K562 (cell line): Measurements from ENCODE around the gene CHMP1A. TPM values are rescaled to one million over a fixed set of nuclear protein-coding genes. Genes with fewer than 3 reads are reported as not detected.

Experiments used
- ADNP ChIP-seq: fragments of 200-800 bp; sonication (Bioruptor generic); IDR thresholded peaks from 2 replicates; pipeline ENCODE4 v1.6.1; 2016; ENCODE audit warnings: missing genetic modification characterization, missing compliant biosample characterization
- BCLAF1 ChIP-seq, 2 experiments: fragments of 450-650 bp in 1 of 2; IDR thresholded peaks; 2 replicates each; pipeline ENCODE4 v1.6.1; 2011 to 2017; ENCODE audit warnings: low read depth in 2 of 2, antibody characterized with exemption in 1 of 2, borderline replicate concordance in 1 of 2, low read length in 1 of 2, mild to moderate bottlenecking in 1 of 2, mixed read lengths in 1 of 2; ENCODE audit not compliant: control insufficient read depth in 1 of 2
- BRCA1 ChIP-seq, 2 experiments: fragments of 450-650 bp in 1 of 2; sonication (generic) in 1 of 2; formaldehyde crosslinking in 1 of 2; IDR thresholded peaks; 2 replicates each; pipeline versions ENCODE4 v1.5.0 to v1.6.1; 2017 to 2020; ENCODE audit warnings: mild to moderate bottlenecking in 1 of 2, missing genetic modification reagents in 1 of 2
- E2F4 ChIP-seq: sonication (generic); formaldehyde crosslinking; IDR thresholded peaks from 2 replicates; pipeline ENCODE4 v1.8.0; 2022; ENCODE audit warnings: mild to moderate bottlenecking, low read depth, missing genetic modification reagents
- HDAC3 ChIP-seq: fragments of 450-650 bp; IDR thresholded peaks from 2 replicates; pipeline ENCODE4 v1.6.1; 2018; ENCODE audit warnings: borderline replicate concordance, mild to moderate bottlenecking, moderate library complexity; ENCODE audit not compliant: partially characterized antibody
- MCM3 ChIP-seq: fragments of 450-650 bp; IDR thresholded peaks from 2 replicates; pipeline ENCODE4 v1.6.1; 2016
- MTA2 ChIP-seq: fragments of 450-650 bp; IDR thresholded peaks from 2 replicates; pipeline ENCODE4 v1.6.1; 2016; ENCODE audit warnings: low read depth
- NR2C2 ChIP-seq, 2 experiments: fragments of 200-800 bp in 1 of 2; sonication (Bioruptor generic) in 1 of 2; sonication (generic) in 1 of 2; formaldehyde crosslinking in 1 of 2; IDR thresholded peaks; 2 replicates each; pipeline versions ENCODE4 v1.6.1 to v1.8.0; 2016 to 2022; ENCODE audit warnings: mild to moderate bottlenecking in 1 of 2, missing compliant biosample characterization in 1 of 2, missing genetic modification characterization in 1 of 2, missing genetic modification reagents in 1 of 2
- PML ChIP-seq: IDR thresholded peaks from 2 replicates; pipeline ENCODE4 v1.6.1; 2012; ENCODE audit warnings: low read length, inconsistent platforms
- POLR2AphosphoS5 ChIP-seq: IDR thresholded peaks from 2 replicates; pipeline ENCODE4 v1.6.1; 2011; ENCODE audit warnings: mild to moderate bottlenecking, low read depth, low read length, moderate library complexity; ENCODE audit not compliant: control insufficient read depth, insufficient read depth
- POLR2G ChIP-seq: fragments of 200-400 bp; formaldehyde crosslinking; IDR thresholded peaks from 2 replicates; pipeline ENCODE4 v1.6.1; 2017; ENCODE audit warnings: low read depth, mild to moderate bottlenecking, antibody characterized with exemption, low read length, moderate library complexity
- TCFL5 ChIP-seq: fragments of 250-450 bp; sonication (Bioruptor Pico); conservative IDR thresholded peaks from 2 replicates; pipeline ENCODE4 v1.6.1; 2021; ENCODE audit warnings: mild to moderate bottlenecking, moderate library complexity, matching md5 sums
- ZNF518B ChIP-seq: fragments of 250-450 bp; sonication (Bioruptor Pico); IDR thresholded peaks from 2 replicates; pipeline ENCODE4 v1.5.0; 2021; ENCODE audit warnings: mild to moderate bottlenecking, moderate library complexity
- ZNF740 ChIP-seq, 3 experiments: fragments of 200-800 bp in 1 of 3; sonication (Bioruptor generic) in 1 of 3; sonication (generic) in 1 of 3; formaldehyde crosslinking in 1 of 3; IDR thresholded peaks; 2 replicates each; pipeline versions ENCODE4 v1.6.1 to v1.8.0; 2016 to 2022; ENCODE audit warnings: mild to moderate bottlenecking in 2 of 3, missing compliant biosample characterization in 2 of 3, missing genetic modification characterization in 2 of 3, missing genetic modification reagents in 1 of 3
- polyA plus RNA-seq, 8 experiments: library from polyadenylated mRNA; depleted of rRNA in 4 of 8; stranded (reverse) in 5 of 8; unstranded in 3 of 8; fragments of >200 nt; fragmentation: Nextera tagmentation in 2 of 8; fragmentation: Illumina TruSeq in 1 of 8; extraction: Ambion mirVana in 2 of 8; extraction: Trizol in 1 of 8; gene quantifications; 2 replicates each; pipeline versions ENCODE4 v1.2.1 to v1.2.3, GENCODE V29; 2011 to 2014; ENCODE audit warnings: inconsistent platforms in 1 of 8, missing spikeins in 1 of 8
- total RNA-seq, 7 experiments: library from RNA; depleted of rRNA in 6 of 7; stranded (reverse); fragments of >200 nt in 6 of 7; fragmentation: Illumina TruSeq in 2 of 7; extraction: Trizol in 2 of 7; gene quantifications; 2 replicates each; pipeline versions ENCODE4 v1.2.1 to v1.2.3, GENCODE V29; 2011 to 2021; ENCODE audit warnings: low replicate concordance in 1 of 7

The CHMP1A gene
- total and polyA plus RNA-seq, 9 of the 15 experiments (the other 6 are each of a cell fraction or from before 2014, with no cell fraction given) = 0.83 to 79.9 (median 45.2) TPM

GRCh38 chr16:89700649-89701424, 43.3 kb upstream of the CHMP1A start (continued):
- TF ChIP-seq ZNF740 (CRISPR knock-in tag; IDR thresholded peaks at IDR 0.05) = no peak
- TF ChIP-seq ZNF740 (tag; IDR thresholded peaks at IDR 0.05) = no peak
- TF ChIP-seq BRCA1 (IDR thresholded peaks at IDR 0.05) = no peak
- no peak for TF ChIP-seq BRCA1 (CRISPR knock-in tag; IDR thresholded peaks at IDR 0.05)
- TF ChIP-seq MCM3 = no peak
- TF ChIP-seq MTA2 = no peak
- TF ChIP-seq TCFL5 (CRISPR knock-in tag) = no peak
- no peak for TF ChIP-seq ADNP (tag)
- TF ChIP-seq POLR2G = no peak
- no peak for TF ChIP-seq POLR2AphosphoS5
- 0 out of 4 replicates have a peak, but pooled peaks of 1 of the 2 experiments have one; percentile 18 for TF ChIP-seq BCLAF1 (IDR thresholded peaks at IDR 0.05; ENCODE audit: borderline replicate concordance in 1 of 2, control insufficient read depth in 1 of 2, low read depth in 2 of 2, low read length in 1 of 2)
- no peak for TF ChIP-seq ZNF518B (CRISPR knock-in tag)
- TF ChIP-seq HDAC3 = no peak
- no peak for TF ChIP-seq E2F4
- no peak; the same call in 1 of the 2 replicates for TF ChIP-seq NR2C2 (CRISPR knock-in tag; IDR thresholded peaks at IDR 0.05)
- TF ChIP-seq NR2C2 (tag; IDR thresholded peaks at IDR 0.05) = no peak
- TF ChIP-seq PML = no peak; the same call in 1 of the 2 replicates
